ENCODE data around the gene TAL2.
A peak's percentile ranks its signal among the peaks of the same experiment; 100 is the strongest.

TAL2 gene

DNA sequence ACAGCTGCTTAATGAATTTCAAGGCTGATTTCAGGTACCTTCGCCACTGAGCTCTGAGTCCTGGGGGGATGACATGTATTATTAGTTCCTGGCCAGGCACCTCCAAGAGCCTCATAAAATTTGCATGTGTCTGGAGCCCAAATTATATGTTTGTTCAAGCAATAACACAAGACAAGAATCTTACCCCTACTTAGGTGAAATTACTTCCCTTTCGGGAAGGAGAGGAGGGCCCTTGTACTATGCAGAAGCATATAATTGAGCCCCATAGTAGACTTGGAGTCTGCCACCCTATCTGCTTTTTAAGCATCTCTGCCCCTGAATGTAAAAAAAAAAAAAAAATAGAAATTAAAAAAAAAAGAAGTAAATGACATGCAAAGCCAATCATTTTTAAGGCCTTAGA, 19.1 kb downstream of the TAL2 start:
- TF ChIP-seq, protein P1, sequence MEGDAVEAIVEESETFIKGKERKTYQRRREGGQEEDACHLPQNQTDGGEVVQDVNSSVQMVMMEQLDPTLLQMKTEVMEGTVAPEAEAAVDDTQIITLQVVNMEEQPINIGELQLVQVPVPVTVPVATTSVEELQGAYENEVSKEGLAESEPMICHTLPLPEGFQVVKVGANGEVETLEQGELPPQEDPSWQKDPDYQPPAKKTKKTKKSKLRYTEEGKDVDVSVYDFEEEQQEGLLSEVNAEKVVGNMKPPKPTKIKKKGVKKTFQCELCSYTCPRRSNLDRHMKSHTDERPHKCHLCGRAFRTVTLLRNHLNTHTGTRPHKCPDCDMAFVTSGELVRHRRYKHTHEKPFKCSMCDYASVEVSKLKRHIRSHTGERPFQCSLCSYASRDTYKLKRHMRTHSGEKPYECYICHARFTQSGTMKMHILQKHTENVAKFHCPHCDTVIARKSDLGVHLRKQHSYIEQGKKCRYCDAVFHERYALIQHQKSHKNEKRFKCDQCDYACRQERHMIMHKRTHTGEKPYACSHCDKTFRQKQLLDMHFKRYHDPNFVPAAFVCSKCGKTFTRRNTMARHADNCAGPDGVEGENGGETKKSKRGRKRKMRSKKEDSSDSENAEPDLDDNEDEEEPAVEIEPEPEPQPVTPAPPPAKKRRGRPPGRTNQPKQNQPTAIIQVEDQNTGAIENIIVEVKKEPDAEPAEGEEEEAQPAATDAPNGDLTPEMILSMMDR (IDR thresholded peaks at IDR 0.05; ENCODE audit: low read depth, low read length), result no peak
- DNase-seq (ENCODE audit: low read depth in 2 of 2), result no peak

DNA sequence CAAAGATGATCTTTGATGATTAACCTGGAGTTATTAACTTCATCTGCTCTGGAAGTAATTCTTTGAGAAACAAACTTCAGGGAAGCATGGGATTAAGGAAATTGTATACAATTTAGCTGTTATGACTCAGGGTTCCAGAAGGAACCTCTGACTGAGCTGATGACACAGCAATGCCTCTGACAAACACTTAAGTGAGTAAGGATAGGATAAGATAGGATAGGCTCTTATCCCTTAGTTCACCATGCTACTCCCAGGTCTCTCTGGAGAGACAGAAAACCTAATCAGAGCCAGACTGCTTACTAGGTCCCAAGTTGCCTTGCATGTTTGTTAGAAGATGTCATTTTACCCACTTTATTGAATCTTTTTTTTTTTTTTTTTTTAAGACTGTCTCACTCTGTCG, 19.5 kb downstream of the TAL2 start:
- TF ChIP-seq, protein P1 (IDR thresholded peaks at IDR 0.05; ENCODE audit: low read depth, low read length), result no peak
- peak; percentile 27 to 78 for DNase-seq (ENCODE audit: low read depth in 2 of 2)
- H3K4me3 ChIP-seq (replicated peaks in 1 of 2; ENCODE audit: low read depth in 2 of 2, low read length in 2 of 2), result no peak overlapping the region

More for the DNA sequence above, 19.1 kb downstream of the TAL2 start:
- H3K4me3 ChIP-seq (replicated peaks in 1 of 2; ENCODE audit: low read depth in 2 of 2, low read length in 2 of 2), result no peak overlapping the region

DNA sequence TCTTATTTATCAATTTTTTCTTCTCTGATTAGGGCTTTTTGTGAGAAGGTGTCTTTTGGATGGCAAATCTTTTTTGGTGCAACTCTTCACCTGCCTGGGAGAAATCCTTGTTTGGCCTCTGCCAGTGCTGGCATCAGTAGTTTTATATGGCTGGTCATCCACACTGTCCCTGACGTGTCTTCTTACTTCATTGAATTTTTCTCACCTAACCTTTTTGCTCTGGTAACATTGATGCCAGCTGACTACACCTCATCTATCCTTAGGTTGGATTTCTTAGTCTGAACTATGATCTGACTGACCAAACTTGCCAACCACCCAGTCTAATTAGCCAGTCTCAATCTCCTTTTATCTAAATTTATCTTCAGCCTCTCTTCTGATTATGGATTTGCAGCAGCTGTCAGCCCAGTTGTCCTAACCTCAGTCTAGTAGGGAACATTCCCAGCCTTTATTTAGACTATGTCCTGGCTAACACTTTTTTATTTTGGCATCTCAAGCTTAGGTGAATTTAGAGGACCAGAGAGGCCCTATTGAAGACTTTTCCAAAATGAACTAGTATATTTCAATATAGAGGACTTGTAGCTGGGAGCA, 21.5 kb downstream of the TAL2 start:
- H3K4me3 ChIP-seq (replicated peaks in 1 of 2; ENCODE audit: low read depth in 2 of 2, low read length in 2 of 2), result no peak overlapping the region
- DNase-seq (ENCODE audit: low read depth in 2 of 2), result no peak
- TF ChIP-seq, protein P1 (IDR thresholded peaks at IDR 0.05; ENCODE audit: low read depth, low read length), result no peak

GRCh38 chr9:105686936-105687335, 24.7 kb downstream of the TAL2 start:
- no peak overlapping the region for H3K4me3 ChIP-seq (replicated peaks in 1 of 2; ENCODE audit: low read depth in 2 of 2, low read length in 2 of 2)
- no peak for DNase-seq (ENCODE audit: low read depth in 2 of 2)
- TF ChIP-seq, protein P1 (IDR thresholded peaks at IDR 0.05; ENCODE audit: low read depth, low read length), result no peak

DNA sequence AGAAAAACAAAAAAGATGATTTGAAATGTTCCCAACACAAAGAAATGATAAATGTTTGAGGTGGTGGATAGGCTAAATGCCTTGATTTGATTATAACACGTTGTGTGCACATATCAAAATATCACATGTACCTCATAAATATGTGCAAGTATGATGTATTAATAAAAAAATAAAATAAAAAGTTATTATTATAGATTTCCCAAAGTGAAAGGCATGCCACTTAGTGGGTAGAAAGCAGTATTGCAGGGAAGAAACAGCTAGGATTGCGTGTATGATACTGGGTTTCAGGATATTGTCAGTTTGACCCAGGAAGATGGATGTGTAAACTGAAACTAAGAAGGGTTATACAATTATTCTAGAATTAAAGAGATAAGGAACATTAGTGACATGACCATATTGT, 28.5 kb downstream of the TAL2 start:
- TF ChIP-seq, protein P1 (IDR thresholded peaks at IDR 0.05; ENCODE audit: low read depth, low read length), result peak; percentile 65
- peak; percentile 42 for DNase-seq (ENCODE audit: low read depth in 2 of 2)
- H3K4me3 ChIP-seq (replicated peaks in 1 of 2; ENCODE audit: low read depth in 2 of 2, low read length in 2 of 2), result no peak overlapping the region

- no peak for DNase-seq (ENCODE audit: low read depth in 2 of 2)
- TF ChIP-seq, protein P1 (IDR thresholded peaks at IDR 0.05; ENCODE audit: low read depth, low read length), result no peak
- peak overlapping the region; percentile 47 to 78 for H3K4me3 ChIP-seq (replicated peaks in 1 of 2; ENCODE audit: low read depth in 2 of 2, low read length in 2 of 2)
Observed at GRCh38 chr9:105693435-105694189, 31.4 kb downstream of the TAL2 start.
